B cell (primary cell): Measurements from ENCODE around the gene CCR6. TPM values are rescaled to one million over a fixed set of nuclear protein-coding genes. Genes with fewer than 3 reads are reported as not detected.

Source experiments
- ATAC-seq: fragments of 200-7000 bp; cut with Tn5 transposase; one replicate; pipeline ENCODE4 v1.10.0; 2021; ENCODE audit warnings: low read depth, mild to moderate bottlenecking, moderate number of reproducible peaks, moderate library complexity
- CTCF ChIA-PET: fragments of 350-600 bp; sonication (Branson Sonifier 250); formaldehyde crosslinking; loops from one replicate; lab custom pipeline; 2021; ENCODE audit warnings: antibody characterized with exemption, inconsistent platforms; lab: Charles Lee
- POLR2A ChIA-PET: fragments of 350-600 bp; sonication (Branson Sonifier 250); formaldehyde crosslinking; loops from one replicate; lab custom pipeline; 2021; ENCODE audit warnings: antibody characterized with exemption; lab: Charles Lee
- DNase-seq: peaks from one replicate; pipeline ENCODE4 v3.0.0; 2013
- H2AFZ ChIP-seq: 2 replicates; pipeline ENCODE4 v1.6.1; 2012; ENCODE audit warnings: mild to moderate bottlenecking, low read depth, low read length; ENCODE audit not compliant: insufficient read depth, poor library complexity, severe bottlenecking
- H3K27ac ChIP-seq, 2 donors: 1 replicate in 1 of 2; 2 replicates in 1 of 2; pipeline ENCODE4 v1.5.1; 2012 to 2013; ENCODE audit warnings: low read length in 2 of 2, mild to moderate bottlenecking in 2 of 2, moderate library complexity in 1 of 2
- H3K27me3 ChIP-seq, 4 experiments: fragments of 200-600 bp in 1 of 4; sonication (generic) in 1 of 4; replicated peaks in 1 of 4; 1 replicate in 2 of 4; 2 replicates in 2 of 4; pipeline versions ENCODE4 v1.6.1 to v1.7.0; 2013 to 2016; ENCODE audit warnings: low read length in 3 of 4, mild to moderate bottlenecking in 2 of 4, mixed read lengths in 1 of 4, moderate library complexity in 1 of 4; ENCODE audit not compliant: insufficient read depth in 4 of 4, control insufficient read depth in 3 of 4; ENCODE audit errors: control extremely low read depth in 1 of 4
- H3K36me3 ChIP-seq, 2 experiments: replicated peaks in 1 of 2; 1 replicate in 1 of 2; 2 replicates in 1 of 2; pipeline versions ENCODE4 v1.6.1 to v1.7.1; 2013; ENCODE audit warnings: low read length in 1 of 2; ENCODE audit not compliant: insufficient read depth in 2 of 2, control insufficient read depth in 1 of 2; ENCODE audit errors: control extremely low read depth in 1 of 2, extremely low read depth in 1 of 2
- H3K4me1 ChIP-seq, 2 donors: fragments of 200-600 bp in 1 of 2; sonication (generic) in 1 of 2; 1 replicate in 1 of 2; 2 replicates in 1 of 2; pipeline versions ENCODE4 v1.5.1 to v1.6.1; 2013 to 2017; ENCODE audit warnings: low read length in 2 of 2; ENCODE audit not compliant: control insufficient read depth in 2 of 2, insufficient read depth in 2 of 2
- H3K4me2 ChIP-seq: replicated peaks from 2 replicates; pipeline ENCODE3; 2012; ENCODE audit warnings: mild to moderate bottlenecking, low read depth, low read length; ENCODE audit not compliant: poor library complexity, severe bottlenecking
- H3K4me3 ChIP-seq, 5 experiments: fragments of 200-600 bp in 1 of 5; sonication (generic) in 1 of 5; 1 replicate in 3 of 5; 2 replicates in 2 of 5; pipeline versions ENCODE4 v1.5.1 to v1.7.0; 2011 to 2016; ENCODE audit warnings: low read length in 4 of 5, mild to moderate bottlenecking in 4 of 5, low read depth in 2 of 5, control low read depth in 1 of 5, moderate library complexity in 1 of 5; ENCODE audit not compliant: insufficient read depth in 1 of 5; ENCODE audit errors: control extremely low read depth in 1 of 5, extremely low read depth in 1 of 5
- H3K79me2 ChIP-seq: fragments of 200-600 bp; sonication (generic); one replicate; pipeline ENCODE4 v1.6.0; 2016; ENCODE audit warnings: low read length; ENCODE audit not compliant: control insufficient read depth, insufficient read depth
- H3K9ac ChIP-seq: fragments of 200-600 bp; sonication (generic); 2 replicates; pipeline ENCODE4 v1.6.1; 2017; ENCODE audit warnings: mild to moderate bottlenecking, low read length, moderate library complexity
- H3K9me3 ChIP-seq, 3 donors: one replicate each; pipeline versions ENCODE4 v1.6.1 to v1.7.1; 2013; ENCODE audit warnings: low read length in 2 of 3; ENCODE audit not compliant: control insufficient read depth in 2 of 3, insufficient read depth in 1 of 3; ENCODE audit errors: control extremely low read depth in 1 of 3
- H4K20me1 ChIP-seq: 2 replicates; pipeline ENCODE4 v1.6.0; 2012; ENCODE audit warnings: mild to moderate bottlenecking, low read length; ENCODE audit not compliant: insufficient read depth, control insufficient read depth, poor library complexity, severe bottlenecking
- H3K27ac Mint-ChIP-seq: one replicate; pipeline ENCODE4 v1.8.0; 2021; ENCODE audit warnings: mixed read lengths
- H3K27me3 Mint-ChIP-seq: one replicate; pipeline ENCODE4 v1.8.0; 2021; ENCODE audit warnings: mixed read lengths
- H3K4me1 Mint-ChIP-seq: one replicate; pipeline ENCODE4 v1.8.0; 2021; ENCODE audit warnings: mixed read lengths
- H3K4me3 Mint-ChIP-seq: one replicate; pipeline ENCODE4 v1.8.0; 2021; ENCODE audit warnings: mixed read lengths
- H3K9me3 Mint-ChIP-seq: one replicate; pipeline ENCODE4 v1.8.0; 2022; ENCODE audit warnings: mixed read lengths; ENCODE audit not compliant: insufficient read depth
- CTCF ChIP-seq: fragments of 200-600 bp; IDR thresholded peaks from one replicate; pipeline ENCODE4 v1.8.0; 2022; ENCODE audit warnings: antibody characterized with exemption, mild to moderate bottlenecking
- EZH2 ChIP-seq: IDR thresholded peaks from 2 replicates; pipeline ENCODE4 v1.6.1; 2012; ENCODE audit warnings: borderline replicate concordance, low read depth, mild to moderate bottlenecking, moderate library complexity, low read length; ENCODE audit not compliant: insufficient read depth, poor library complexity, severe bottlenecking
- WGBS: methylation state at CpG from one replicate; pipeline ENCODE4 v1.1.5; 2013; ENCODE audit warnings: missing lambda C conversion rate; ENCODE audit not compliant: insufficient coverage; 5-methylcytosine and 5-hydroxymethylcytosine counted together
- intact Hi-C: fragments of 100-400 bp; cut with micrococcal nuclease; formaldehyde crosslinking; loops from one replicate; pipeline ENCODE4 v1.10.0; 2022
- polyA plus RNA-seq: library from polyadenylated mRNA; depleted of rRNA; stranded (reverse); fragments of >200 nt; gene quantifications from 2 replicates; pipeline ENCODE4 v1.2.3, GENCODE V29; 2012
- total RNA-seq, 2 donors: library from RNA; stranded (reverse); fragments of 120-200 nt in 1 of 2; gene quantifications; 1 replicate in 1 of 2; 2 replicates in 1 of 2; pipeline versions ENCODE4 v1.2.3 to v1.2.4, GENCODE V29; 2013 to 2022

Gene CCR6
- total and polyA plus RNA-seq, 2 donors (not counting 1 experiment from before 2014, with no cell fraction given): 18.2 to 30.9 TPM

- 5% methylated on average over 12 of the region's 16 CpGs for WGBS
- peak overlapping the region; percentile 94 for H3K4me3 Mint-ChIP-seq
- Histone ChIP-seq H3K9me3 (peaks cover 0 to 7% (median 5%) of the 10 kb centered on the region in 3 donors), H3K4me1 (peaks cover 93% of the 10 kb centered on the region in 2 donors), H4K20me1 (no peaks in the 10 kb centered on the region), H3K79me2 (peaks cover 18% of the 10 kb centered on the region), H3K4me2 (peak overlapping the region; percentile 85), H3K4me3 (peak overlapping the region in 4 of 5 experiments; percentile 59 to 80 (median 70)), H3K27me3 (no peaks in the 10 kb centered on the region), H2AFZ (peak overlapping the region; percentile 20), H3K36me3 (no peaks in the 10 kb centered on the region), H3K9ac (peak overlapping the region; percentile 89), H3K27ac (peak overlapping the region; percentile 98 to 99)
- TF ChIP-seq CTCF: no peak
- no peak for TF ChIP-seq EZH2
- H3K4me1 Mint-ChIP-seq: peaks cover 88% of the 10 kb centered on the region
- H3K9me3 Mint-ChIP-seq: no peaks in the 10 kb centered on the region
- no peaks in the 10 kb centered on the region for H3K27me3 Mint-ChIP-seq
- DNase-seq (peak; percentile 57), ATAC-seq (peak; percentile 3)
- ChIA-PET POLR2A (interaction anchor here (0.6 to 14.1 kb wide), 13 partner anchors 10 to 136 kb away, joined by 3 to 432 read pairs (median 5); partner anchors contain the start of genes CCR6 and RNASET2), CTCF (interaction anchor here (0.7 to 9.5 kb wide), 12 partner anchors 14 to 136 kb away, joined by 3 to 168 read pairs (median 12); partner anchors contain the start of genes CCR6, CEP43 and RNASET2)
- H3K27ac Mint-ChIP-seq: peak overlapping the region; percentile 98
- intact Hi-C loops: loop anchor here (1.0 to 5.0 kb wide), 2 partner anchors 38 to 466 kb away; partner anchors contain the start of gene RPS6KA2
Observed at GRCh38 chr6:167092672-167093339, 30.1 kb upstream of the CCR6 start.
